SU-DHL-6 (cell line): ENCODE results near the gene RNGTT.
"Not testable (repeated sequence)": the region's sequence is repeated elsewhere in the genome, so short reads cannot be mapped to it uniquely, and the experiment has no call there.

Source experiments
- H2AFZ ChIP-seq: fragments of 200-600 bp; sonication (generic); 2 replicates; pipeline ENCODE4 v1.6.1; 2014; ENCODE audit warnings: low read depth, mild to moderate bottlenecking, moderate library complexity, mixed read lengths, antibody characterized with exemption, low read length; ENCODE audit not compliant: severe bottlenecking
- H3F3A ChIP-seq: fragments of 200-600 bp; shearing (Covaris generic); 2 replicates; pipeline ENCODE4 v1.6.0; 2016; ENCODE audit warnings: antibody characterized with exemption, mild to moderate bottlenecking; ENCODE audit not compliant: insufficient read depth
- H3K27ac ChIP-seq: fragments of 200-600 bp; sonication (generic); 2 replicates; pipeline ENCODE4 v1.5.1; 2016; ENCODE audit warnings: low read depth, mild to moderate bottlenecking, low read length, moderate library complexity, mixed read lengths
- H3K27me3 ChIP-seq: fragments of 200-600 bp; sonication (generic), shearing (Covaris generic); 2 replicates; pipeline ENCODE4 v1.6.0; 2014; ENCODE audit warnings: mild to moderate bottlenecking, low read length
- H3K36me3 ChIP-seq: fragments of 200-600 bp; sonication (generic); 2 replicates; pipeline ENCODE4 v1.6.1; 2014; ENCODE audit warnings: mild to moderate bottlenecking, low read length, mixed read lengths
- H3K4me2 ChIP-seq: fragments of 300-600, 200-600 bp; shearing (Covaris generic), sonication (generic); 2 replicates; pipeline ENCODE4 v1.6.0; 2014; ENCODE audit warnings: low read length, low read depth, mild to moderate bottlenecking; ENCODE audit not compliant: poor library complexity, severe bottlenecking
- H3K4me3 ChIP-seq: fragments of 200-600 bp; sonication (generic); 2 replicates; pipeline ENCODE4 v1.5.1; 2014; ENCODE audit warnings: antibody characterized with exemption, low read length, mild to moderate bottlenecking, mixed read lengths; ENCODE audit not compliant: insufficient read depth, poor library complexity, severe bottlenecking
- H3K79me2 ChIP-seq: fragments of 200-600 bp; sonication (generic); 2 replicates; pipeline ENCODE4 v1.6.1; 2014; ENCODE audit warnings: mild to moderate bottlenecking, low read length, moderate library complexity; ENCODE audit not compliant: insufficient read depth
- H3K9ac ChIP-seq: fragments of 200-600 bp; sonication (generic); 2 replicates; pipeline ENCODE4 v1.7.0; 2014; ENCODE audit warnings: mild to moderate bottlenecking, low read length
- H3K9me2 ChIP-seq: fragments of 200-600 bp; sonication (generic); replicated peaks from 2 replicates; pipeline ENCODE4 v1.6.1; 2014; ENCODE audit warnings: low read length; ENCODE audit not compliant: insufficient read depth
- H3K9me3 ChIP-seq: fragments of 200-600 bp; sonication (generic); 2 replicates; pipeline ENCODE4 v1.6.1; 2014; ENCODE audit warnings: low read length, mixed read lengths; ENCODE audit not compliant: insufficient read depth
- H4K20me1 ChIP-seq: fragments of 200-600 bp; sonication (generic); 2 replicates; pipeline ENCODE4 v1.6.1; 2014; ENCODE audit warnings: low read depth, mild to moderate bottlenecking, antibody characterized with exemption, low read length, moderate library complexity, mixed read lengths
- EZH2phosphoT487 ChIP-seq: fragments of 200-600 bp; sonication (generic), shearing (Covaris generic); conservative IDR thresholded peaks from 2 replicates; pipeline ENCODE4 v1.6.1; 2018; ENCODE audit warnings: mild to moderate bottlenecking, antibody characterized with exemption, low read length, moderate library complexity, mixed read lengths
- TF ChIP-seq, protein P1 (sequence below): fragments of 200-600 bp; sonication (generic); IDR thresholded peaks from one replicate; pipeline ENCODE4 v1.5.1; 2017; ENCODE audit warnings: antibody characterized with exemption, mild to moderate bottlenecking, low read length, moderate library complexity; ENCODE audit not compliant: insufficient read depth, poor library complexity, severe bottlenecking

Gene RNGTT

DNA sequence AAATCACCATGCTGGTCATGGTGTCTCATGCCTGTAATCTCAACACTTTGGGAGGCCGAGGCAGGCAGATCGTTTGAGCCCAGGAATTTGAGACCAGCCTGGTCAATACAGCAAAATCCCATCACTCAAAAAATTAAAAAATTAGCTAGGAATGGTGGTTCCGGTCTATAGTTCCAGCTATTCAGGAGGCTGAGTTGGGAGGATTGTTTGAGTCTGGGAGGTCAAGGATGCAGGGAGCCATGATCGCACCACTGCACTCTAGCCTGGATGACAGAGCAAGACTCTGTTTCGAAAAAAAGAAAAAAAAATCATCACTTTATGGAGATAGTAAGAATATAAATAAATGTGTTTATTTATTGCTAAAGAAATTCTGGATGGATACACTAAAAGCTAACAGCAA, 124.1 kb downstream of the RNGTT start:
- Histone ChIP-seq H3K4me2 (no peak overlapping the region), H3K9me3 (no peaks in the 10 kb centered on the region; the same call in 1 of the 2 replicates), H3K36me3 (peaks cover 38% of the 10 kb centered on the region), H2AFZ (no peak overlapping the region), H3K4me3 (no peak overlapping the region), H3K9ac (no peak overlapping the region), H3K27me3 (no peaks in the 10 kb centered on the region), H3K27ac (no peak overlapping the region), H4K20me1 (no peaks in the 10 kb centered on the region), H3F3A (no peaks in the 10 kb centered on the region), H3K79me2 (no peaks in the 10 kb centered on the region), H3K9me2 (no peaks in the 10 kb centered on the region)
- no peak for TF ChIP-seq EZH2phosphoT487
- TF ChIP-seq, protein P1, sequence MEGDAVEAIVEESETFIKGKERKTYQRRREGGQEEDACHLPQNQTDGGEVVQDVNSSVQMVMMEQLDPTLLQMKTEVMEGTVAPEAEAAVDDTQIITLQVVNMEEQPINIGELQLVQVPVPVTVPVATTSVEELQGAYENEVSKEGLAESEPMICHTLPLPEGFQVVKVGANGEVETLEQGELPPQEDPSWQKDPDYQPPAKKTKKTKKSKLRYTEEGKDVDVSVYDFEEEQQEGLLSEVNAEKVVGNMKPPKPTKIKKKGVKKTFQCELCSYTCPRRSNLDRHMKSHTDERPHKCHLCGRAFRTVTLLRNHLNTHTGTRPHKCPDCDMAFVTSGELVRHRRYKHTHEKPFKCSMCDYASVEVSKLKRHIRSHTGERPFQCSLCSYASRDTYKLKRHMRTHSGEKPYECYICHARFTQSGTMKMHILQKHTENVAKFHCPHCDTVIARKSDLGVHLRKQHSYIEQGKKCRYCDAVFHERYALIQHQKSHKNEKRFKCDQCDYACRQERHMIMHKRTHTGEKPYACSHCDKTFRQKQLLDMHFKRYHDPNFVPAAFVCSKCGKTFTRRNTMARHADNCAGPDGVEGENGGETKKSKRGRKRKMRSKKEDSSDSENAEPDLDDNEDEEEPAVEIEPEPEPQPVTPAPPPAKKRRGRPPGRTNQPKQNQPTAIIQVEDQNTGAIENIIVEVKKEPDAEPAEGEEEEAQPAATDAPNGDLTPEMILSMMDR: no peak

DNA sequence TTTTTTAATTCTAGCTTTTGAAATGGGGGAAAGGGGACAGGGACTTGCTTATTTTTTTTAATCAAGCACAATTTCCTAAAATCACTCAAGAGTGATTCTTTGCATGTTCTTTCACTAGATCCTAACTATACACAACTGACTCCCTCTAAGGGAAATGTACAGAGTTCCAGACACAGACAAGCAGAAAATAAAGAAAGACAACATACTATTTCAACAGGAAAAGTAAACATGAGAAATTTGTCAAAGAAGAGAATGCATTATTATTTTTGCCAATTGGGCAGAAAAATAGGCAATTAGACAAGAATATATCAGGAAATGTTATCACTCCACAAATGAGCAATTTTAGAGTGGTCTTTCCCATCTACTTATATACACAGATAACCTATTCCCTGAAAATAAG, 128.2 kb downstream of the RNGTT start:
- 0 out of 2 replicates have a peak, but pooled peaks cover 4% of the 10 kb centered on the region for H3K79me2 ChIP-seq
- H3K9ac ChIP-seq: no peak overlapping the region
- H3K9me3 ChIP-seq: peaks cover 4% of the 10 kb centered on the region; the same call in 1 of the 2 replicates
- no peak overlapping the region for H3K27ac ChIP-seq
- H3K9me2 ChIP-seq: no peaks in the 10 kb centered on the region
- H4K20me1 ChIP-seq: no peaks in the 10 kb centered on the region
- H3K27me3 ChIP-seq: no peaks in the 10 kb centered on the region
- H3K4me2 ChIP-seq: no peak overlapping the region
- TF ChIP-seq, protein P1: no peak
- no peak for TF ChIP-seq EZH2phosphoT487
- no peak overlapping the region for H3K4me3 ChIP-seq
- no peak overlapping the region for H2AFZ ChIP-seq
- H3F3A ChIP-seq: no peaks in the 10 kb centered on the region
- peaks cover 40% of the 10 kb centered on the region for H3K36me3 ChIP-seq

GRCh38 chr6:88833071-88833470, 130.3 kb downstream of the RNGTT start:
- H3K9me2 ChIP-seq, H3K9ac ChIP-seq, H3K9me3 ChIP-seq, H3K79me2 ChIP-seq, H3K4me3 ChIP-seq, H3K4me2 ChIP-seq, H3K27ac ChIP-seq, H3K27me3 ChIP-seq, H2AFZ ChIP-seq, H3F3A ChIP-seq, H4K20me1 ChIP-seq: not testable (repeated sequence)
- peaks cover 39% of the 10 kb centered on the region for H3K36me3 ChIP-seq

DNA sequence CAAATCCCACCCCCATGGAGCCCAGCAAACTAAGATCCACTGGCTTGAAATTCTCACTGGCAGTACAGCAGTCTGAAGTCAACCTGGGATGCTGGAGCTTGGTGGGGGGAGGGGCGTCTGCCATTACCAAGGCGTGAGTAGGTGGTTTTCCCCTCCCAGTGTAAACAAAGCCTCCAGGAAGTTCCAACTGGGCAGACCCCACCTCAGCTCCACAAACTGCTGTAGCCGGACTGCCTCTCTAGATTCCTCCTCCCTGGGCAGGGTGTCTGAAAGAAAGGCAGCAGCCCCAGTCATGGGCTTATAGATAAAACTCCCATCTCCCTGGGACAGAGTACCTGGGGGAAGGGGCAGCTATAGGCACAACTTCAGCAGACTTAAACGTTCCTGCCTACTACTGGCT, 135.8 kb downstream of the RNGTT start:
- not testable (repeated sequence) for H3K27ac ChIP-seq, H3K27me3 ChIP-seq, H3K9ac ChIP-seq, H3K4me2 ChIP-seq, H3K36me3 ChIP-seq, H3K9me2 ChIP-seq, H3F3A ChIP-seq, H3K9me3 ChIP-seq, H3K79me2 ChIP-seq, H2AFZ ChIP-seq, H3K4me3 ChIP-seq, H4K20me1 ChIP-seq
